Erythroblast (primary cell): ENCODE data around the gene PCDHGB3.
"Not testable (repeated sequence)": the region's sequence is repeated elsewhere in the genome, so short reads cannot be mapped to it uniquely, and the experiment has no call there.

ENCODE experiments used
- DNase-seq, 2 experiments: peaks; one replicate each; lab custom pipeline; 2025; lab: John Stamatoyannopoulos, UW
- GATA1 ChIP-seq: IDR thresholded peaks from 2 replicates; pipeline ENCODE4 v1.6.1; 2011; ENCODE audit warnings: low read depth, mild to moderate bottlenecking, control low read depth, low read length, moderate library complexity
- POLR2A ChIP-seq: IDR thresholded peaks from 2 replicates; pipeline ENCODE4 v1.6.1; 2011; ENCODE audit warnings: mild to moderate bottlenecking, low read length

The PCDHGB3 gene

GRCh38 chr5:141392429-141393198 is 22.6 kb downstream of the PCDHGB3 start, which contains the start of gene PCDHGA8:
Gene PCDHGA8 (plus strand): TSS chr5:141392633. CDS start chr5:141392814, 181 bp downstream.
- no peak for DNase-seq
- TF ChIP-seq POLR2A (no peak), GATA1 (no peak)

- TF ChIP-seq GATA1 (no peak), POLR2A (no peak)
- DNase-seq = no peak
Measured at GRCh38 chr5:141393267-141393666, 23.2 kb downstream of the PCDHGB3 start.

- DNase-seq = not testable (repeated sequence)
Measured at GRCh38 chr5:141394401-141395187, 24.6 kb downstream of the PCDHGB3 start.

GRCh38 chr5:141397756-141398551 is 27.9 kb downstream of the PCDHGB3 start, which contains the start of gene PCDHGB5:
Gene PCDHGB5 (plus strand): TSS chr5:141397947. CDS start chr5:141398128, 181 bp downstream.
- DNase-seq = peak; percentile 13 to 21

GRCh38 chr5:141398608-141399007 is 28.6 kb downstream of the PCDHGB3 start:
- DNase-seq = no peak
- TF ChIP-seq POLR2A = no peak
- TF ChIP-seq GATA1 = no peak

GRCh38 chr5:141399555-141400258 is 29.7 kb downstream of the PCDHGB3 start:
- TF ChIP-seq GATA1 (no peak), POLR2A (no peak)
- no peak for DNase-seq

GRCh38 chr5:141402553-141403243 is 32.7 kb downstream of the PCDHGB3 start, which contains the start of gene PCDHGA9:
Gene PCDHGA9 (plus strand): TSS chr5:141402778. CDS start chr5:141402953, 175 bp downstream.
- no peak for TF ChIP-seq GATA1
- no peak for TF ChIP-seq POLR2A
- peak in 1 of 2 experiments; percentile 10 for DNase-seq

GRCh38 chr5:141403387-141403786 is 33.3 kb downstream of the PCDHGB3 start:
- TF ChIP-seq GATA1 = no peak
- no peak for TF ChIP-seq POLR2A

GRCh38 chr5:141407790-141408505 is 37.9 kb downstream of the PCDHGB3 start, which contains the start of gene PCDHGB6:
Gene PCDHGB6 (plus strand): TSS chr5:141408021. CDS start chr5:141408203, 182 bp downstream.
- DNase-seq = peak; percentile 31 to 45

More at GRCh38 chr5:141403387-141403786, 33.3 kb downstream of the PCDHGB3 start:
- DNase-seq = no peak

GRCh38 chr5:141409598-141410306 is 39.7 kb downstream of the PCDHGB3 start:
- DNase-seq = no peak
- TF ChIP-seq POLR2A = no peak
- no peak for TF ChIP-seq GATA1

GRCh38 chr5:141411575-141411974 is 41.5 kb downstream of the PCDHGB3 start:
- TF ChIP-seq POLR2A = no peak
- TF ChIP-seq GATA1 = no peak
- DNase-seq = no peak
